Activated CD4-positive, alpha-beta T cell treated with anti-CD3 and anti-CD28 coated beads, Interleukin-2, amount 50 U/mL, for 24 hours (primary cell): Measurements from ENCODE around the gene CUTC.

Source experiments
- DNase-seq, 2 donors: peaks; one replicate each; pipeline ENCODE4 v3.0.0-alpha.2; 2020; ENCODE audit warnings: low read depth in 1 of 2, low spot score in 1 of 2

The CUTC gene

DNA sequence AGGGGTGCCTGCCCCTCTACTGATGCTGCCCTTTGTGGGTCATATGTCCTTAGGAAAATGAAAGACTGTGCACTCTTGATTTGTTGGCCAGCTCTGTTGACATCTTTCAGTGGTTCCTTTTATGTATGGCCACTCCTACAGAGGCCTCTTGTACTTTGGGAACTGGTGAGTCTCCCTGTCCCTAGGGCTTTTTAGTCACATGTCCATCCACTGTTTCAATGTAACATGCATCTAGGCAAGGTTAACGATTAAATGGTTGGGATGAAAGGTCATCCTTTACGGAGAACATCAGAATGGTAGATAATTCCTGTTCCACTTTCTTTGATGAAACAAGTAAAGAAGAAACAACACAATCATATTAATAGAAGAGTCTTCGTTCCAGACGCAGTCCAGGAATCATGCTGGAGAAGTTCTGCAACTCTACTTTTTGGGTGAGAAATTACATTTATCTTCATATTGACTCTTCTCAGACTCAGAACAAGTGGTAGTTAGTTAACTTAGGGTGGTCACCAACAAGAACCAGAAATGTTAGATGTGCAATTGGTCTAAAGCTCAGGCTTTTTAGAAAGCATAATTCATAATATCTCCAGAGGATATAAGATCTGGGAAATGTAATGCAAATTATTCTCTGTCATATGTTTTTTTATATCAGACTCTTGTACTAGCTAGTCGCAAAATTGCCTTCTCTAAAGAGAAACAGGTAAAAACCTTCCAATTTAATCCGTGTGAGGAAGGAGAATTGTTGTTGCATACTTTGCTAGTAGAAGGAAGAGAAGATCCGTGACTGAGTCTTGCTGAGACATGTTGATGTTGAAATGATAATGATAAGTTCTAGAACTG, 50.6 kb downstream of the CUTC start, which contains the start of gene ABCC2:
Gene ABCC2 (plus strand): TSS at position 194 of the 840 bp plus-strand sequence. CDS start 205 bp downstream, at position 399.
- no peak for DNase-seq

DNA sequence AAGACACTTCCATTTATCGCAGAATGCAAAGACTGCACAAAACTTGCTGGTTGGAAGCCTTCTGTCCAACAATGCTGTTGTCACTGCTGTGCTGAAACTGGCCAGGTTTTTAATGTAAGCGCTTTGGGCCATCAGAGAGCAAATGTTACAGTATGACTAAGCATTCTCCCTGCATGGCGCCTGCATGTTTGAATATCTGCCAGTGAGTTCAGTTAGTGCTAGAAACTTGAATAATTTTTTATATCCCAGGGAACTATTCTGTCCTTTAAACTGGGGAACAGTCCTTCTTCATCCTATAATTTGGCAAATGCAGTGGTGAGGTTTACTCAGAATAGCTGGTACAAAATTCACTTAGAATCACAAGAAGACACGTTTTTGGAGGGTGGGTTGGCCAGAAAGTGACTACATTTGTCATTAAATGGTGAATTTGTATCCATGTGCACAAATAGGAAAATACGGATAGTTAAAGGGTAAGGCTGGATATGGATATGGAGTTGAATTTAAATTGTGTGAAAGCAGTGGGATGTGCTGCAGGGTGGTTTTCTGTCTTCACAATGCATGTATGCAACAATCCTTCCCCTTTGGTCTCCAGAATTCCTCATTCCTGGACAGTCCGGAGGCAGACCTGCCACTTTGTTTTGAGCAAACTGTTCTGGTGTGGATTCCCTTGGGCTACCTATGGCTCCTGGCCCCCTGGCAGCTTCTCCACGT, 52.1 kb downstream of the CUTC start:
- no peak for DNase-seq

DNA sequence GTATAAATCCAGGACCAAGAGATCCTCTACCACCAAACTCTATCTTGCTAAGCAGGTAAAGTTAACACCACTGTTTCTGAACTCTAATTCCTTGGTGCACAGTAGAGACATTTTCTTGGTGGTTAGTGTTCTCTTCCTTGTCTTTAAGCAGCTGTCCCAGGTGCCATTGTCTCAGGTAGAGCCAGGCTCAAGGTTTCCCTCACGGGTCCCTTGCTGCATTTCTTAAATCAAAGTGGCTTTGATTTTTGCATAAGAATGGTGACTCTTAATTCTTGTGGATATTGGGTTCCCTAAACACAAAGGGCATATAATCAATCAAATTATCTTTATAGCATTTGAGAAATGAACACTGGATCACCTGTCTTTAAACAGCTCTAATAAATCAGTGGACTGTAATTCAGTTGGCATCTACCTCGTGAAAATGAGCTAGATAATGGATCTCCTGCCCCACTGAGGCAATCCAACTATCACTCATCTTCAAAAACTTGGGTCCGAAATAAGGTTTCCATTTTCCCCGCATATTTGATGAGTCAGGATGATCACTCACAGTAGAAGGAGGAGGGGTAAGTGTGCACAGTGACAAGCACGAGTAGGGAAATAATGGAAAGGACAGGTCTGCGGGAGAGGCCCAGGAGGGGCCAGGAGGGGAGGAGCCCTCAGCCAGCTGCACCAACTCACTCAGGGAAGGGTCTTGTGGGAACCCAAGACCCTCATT, 52.9 kb downstream of the CUTC start:
- no peak for DNase-seq

DNA sequence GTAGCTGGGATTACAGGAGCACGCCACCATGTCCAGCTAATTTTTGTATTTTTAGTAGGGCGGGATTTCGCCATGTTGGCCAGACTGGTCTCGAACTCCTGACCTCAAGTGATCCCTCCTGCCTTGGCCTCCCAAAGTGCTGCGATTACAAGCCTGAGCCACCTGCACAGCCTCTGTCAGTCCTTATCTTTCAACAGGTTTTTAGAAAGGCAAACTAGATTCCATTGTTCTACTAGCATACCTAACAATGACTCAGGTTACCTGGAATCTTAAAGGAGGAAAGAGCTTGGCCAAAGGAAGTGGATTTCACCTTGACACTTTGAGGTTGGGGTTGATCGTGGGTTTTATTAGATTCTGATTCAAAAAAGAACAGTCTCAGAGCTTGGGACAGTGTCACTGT, 53.6 kb downstream of the CUTC start:
- DNase-seq, result no peak

DNA sequence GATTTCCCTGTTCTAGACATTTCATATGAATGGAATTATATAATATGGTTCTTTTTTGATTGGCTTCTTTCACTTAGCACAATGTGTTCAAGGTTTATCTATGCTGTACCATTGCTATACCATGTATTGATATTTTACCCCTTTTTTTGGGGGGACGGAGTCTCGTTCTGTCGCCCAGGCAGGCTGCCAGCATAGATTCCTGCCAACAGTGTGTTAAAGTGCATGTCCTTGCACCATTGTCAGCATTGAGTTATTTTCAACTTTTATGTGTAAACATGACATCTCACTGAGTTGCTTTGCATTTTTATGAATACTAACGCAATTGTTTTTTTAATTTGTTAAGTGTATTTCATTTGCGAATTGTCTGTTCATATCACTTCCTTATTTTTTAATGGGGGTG, 55.3 kb downstream of the CUTC start:
- no peak for DNase-seq

DNA sequence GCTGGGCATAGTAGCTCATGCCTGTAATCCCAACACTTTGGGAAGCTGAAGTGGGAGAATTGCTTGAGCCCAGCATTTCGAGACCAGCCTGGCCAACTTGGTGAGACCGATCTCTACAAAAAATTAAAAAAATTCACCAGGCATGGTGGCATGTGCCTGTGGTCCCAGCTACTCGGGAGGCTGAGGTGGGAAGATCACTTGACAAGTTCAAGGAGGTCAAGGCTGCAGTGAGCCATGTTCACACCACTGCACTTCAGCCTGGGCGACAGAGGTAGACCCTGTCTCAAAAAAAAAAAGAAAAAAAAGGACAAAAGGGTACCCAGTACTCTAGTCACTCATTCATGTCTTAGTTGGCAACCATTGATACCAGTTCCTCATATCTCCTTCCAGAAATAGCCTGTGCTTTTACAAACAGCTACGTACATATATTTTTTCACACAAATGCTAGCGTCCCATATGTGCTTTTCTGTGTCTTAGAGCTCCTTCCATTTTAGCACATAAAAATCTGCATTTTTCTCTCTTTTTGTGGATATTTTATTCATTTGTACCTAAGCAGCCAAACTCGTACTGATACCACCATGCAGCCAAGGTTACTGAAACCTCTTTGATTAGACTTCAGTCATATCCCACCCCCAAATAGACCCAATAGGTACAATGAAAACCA, 55.9 kb downstream of the CUTC start:
- DNase-seq, result no peak

DNA sequence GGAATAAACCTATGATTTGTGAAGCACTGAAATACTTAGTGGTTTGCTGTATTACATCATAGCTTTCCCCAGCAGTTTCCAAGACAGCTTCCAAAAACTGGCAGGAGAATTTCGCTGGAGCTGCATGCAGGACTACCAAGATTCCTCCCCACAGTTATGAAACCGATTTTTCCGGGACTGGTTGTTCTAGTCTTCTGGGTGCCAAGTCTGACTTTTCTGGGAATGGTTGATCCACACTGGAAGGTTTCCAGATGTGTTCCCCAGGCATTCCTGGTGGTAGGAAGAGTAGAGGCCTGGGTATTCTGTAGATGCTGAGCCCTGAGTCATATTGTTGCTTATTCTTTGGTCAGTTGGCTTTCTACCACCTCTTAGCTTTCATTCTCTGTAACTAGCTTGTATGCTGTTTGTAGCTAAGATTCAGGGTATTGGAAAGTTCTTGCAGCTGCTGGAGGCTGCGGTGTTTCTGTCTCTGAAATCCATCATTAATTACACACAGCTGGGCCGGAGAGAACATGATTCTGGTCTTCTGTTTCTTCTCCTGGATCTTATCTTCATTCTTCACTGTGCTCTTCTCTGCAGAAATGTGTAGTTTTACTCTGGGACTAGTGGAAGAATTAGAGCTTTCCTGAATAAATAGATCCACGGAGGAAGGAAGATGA, 56.7 kb downstream of the CUTC start:
- DNase-seq, result no peak

DNA sequence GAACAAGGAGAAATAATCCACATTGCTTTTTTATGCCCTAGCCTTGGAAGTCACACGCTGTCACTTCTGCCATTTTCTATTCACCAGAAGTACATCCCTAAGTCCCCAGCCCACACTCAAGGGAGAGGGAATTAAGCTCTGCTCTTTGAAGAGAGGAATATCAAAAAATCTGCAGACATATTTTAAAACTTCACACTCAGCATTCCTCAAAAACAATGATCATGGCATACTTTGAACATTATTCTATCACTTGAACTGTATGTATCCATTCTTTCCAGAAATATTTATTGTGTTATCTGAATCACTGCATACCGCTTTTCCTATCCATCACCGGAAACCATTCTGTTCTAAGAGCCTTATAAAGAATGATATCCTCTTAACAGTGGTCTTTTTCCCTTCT, 59.8 kb downstream of the CUTC start:
- no peak for DNase-seq

DNA sequence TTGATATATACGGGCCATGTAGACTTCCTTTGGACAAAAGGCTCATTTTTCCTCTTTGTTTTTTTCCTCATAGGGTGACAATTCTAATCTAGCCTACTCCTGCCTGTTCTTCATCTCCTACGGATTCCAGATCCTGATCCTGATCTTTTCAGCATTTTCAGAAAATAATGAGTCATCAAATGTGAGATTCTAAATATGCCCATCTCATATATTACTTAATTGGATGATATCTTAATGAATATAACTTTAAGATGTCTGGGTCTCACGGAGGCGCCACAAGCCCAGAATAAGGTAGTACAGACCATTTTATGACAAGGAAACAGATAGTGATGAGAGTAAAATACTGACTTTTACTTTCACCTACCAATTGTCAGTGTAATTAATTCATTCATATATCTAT, 61.8 kb downstream of the CUTC start:
- DNase-seq, result no peak

DNA sequence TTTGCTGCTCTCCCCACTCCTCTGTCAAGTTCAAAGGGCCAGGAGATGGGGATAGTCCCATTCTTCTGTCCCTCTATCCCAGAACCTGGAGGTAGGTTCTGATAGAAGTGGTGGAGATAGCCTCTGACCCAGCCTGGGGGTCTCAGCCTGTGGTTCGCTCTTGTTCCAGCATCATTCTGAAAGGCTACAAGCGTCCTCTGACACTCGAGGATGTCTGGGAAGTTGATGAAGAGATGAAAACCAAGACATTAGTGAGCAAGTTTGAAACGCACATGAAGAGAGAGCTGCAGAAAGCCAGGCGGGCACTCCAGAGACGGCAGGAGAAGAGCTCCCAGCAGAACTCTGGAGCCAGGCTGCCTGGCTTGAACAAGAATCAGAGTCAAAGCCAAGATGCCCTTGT, 64.9 kb downstream of the CUTC start:
- no peak for DNase-seq

DNA sequence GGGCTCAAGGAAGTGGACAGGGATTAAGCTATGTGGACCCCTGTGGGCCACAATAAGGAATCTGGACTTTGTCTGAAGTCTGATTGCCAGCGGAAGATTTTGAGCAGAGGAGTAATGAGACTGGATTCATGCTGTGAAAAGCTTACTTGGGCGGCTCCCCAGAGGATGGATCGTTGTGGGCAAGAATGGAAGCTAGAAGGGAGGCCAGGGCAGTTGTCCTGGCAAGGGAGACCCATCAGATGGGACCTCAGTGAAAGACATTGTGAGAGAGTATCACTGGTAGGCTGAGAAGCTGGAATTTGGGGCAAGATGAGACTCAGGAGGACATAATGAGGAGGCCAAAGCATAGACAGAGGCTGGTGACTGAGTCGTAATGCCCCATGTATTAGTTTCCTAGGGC, 66.0 kb downstream of the CUTC start:
- no peak for DNase-seq

DNA sequence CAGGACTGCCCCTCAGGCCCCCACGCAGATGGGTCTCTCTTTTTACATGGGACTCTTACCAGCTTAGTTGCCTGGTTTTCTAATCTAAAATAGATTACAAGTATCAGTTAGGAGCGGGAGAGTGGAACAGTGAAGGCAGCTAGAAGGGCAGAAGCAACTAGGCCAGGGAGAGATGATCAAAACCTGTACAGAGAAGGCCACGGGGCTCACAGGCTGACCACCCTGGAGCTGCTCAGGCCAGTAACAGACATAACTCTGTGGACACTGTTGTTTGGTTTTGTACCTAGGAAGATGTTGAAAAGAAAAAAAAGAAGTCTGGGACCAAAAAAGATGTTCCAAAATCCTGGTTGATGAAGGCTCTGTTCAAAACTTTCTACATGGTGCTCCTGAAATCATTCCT, 66.9 kb downstream of the CUTC start:
- DNase-seq, result no peak

DNA sequence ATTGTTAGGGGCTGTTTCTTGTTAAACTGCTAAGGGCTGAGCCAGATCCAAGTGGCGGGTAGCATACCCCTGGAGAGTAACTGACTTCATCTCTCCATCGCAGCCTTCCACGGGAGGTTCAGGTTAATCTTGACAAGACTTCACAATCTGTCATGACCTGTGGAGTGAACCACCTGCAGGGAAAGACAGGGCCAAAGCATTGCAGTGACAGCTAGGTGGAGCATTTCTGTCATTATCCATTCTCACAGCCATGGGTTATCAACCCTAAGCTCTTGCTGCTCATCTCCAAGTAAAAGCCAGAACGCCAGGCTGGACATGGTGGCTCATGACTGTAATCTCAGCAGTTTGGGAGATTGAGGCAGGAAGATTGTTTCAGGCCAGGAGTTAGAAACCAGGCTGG, 67.6 kb downstream of the CUTC start:
- DNase-seq, result no peak

DNA sequence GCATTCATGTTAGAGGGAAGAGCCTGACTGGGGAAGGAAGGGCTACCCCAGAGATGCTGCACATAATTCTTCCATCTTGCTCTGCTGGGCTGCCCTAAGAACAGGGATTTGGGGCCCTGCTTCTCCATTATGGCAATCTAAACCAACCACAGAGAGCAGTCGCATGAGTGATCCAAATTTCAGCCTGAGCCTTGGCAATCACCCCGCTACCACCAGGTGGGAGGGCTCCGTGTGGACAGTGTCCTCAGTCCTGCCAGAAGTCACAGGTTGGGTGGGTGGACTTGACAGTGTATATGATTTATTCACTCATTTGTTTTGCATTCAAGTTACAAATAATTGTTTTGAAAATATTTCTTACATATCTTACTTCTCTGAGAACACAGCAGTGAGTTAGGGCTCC, 72.4 kb downstream of the CUTC start:
- no peak for DNase-seq

DNA sequence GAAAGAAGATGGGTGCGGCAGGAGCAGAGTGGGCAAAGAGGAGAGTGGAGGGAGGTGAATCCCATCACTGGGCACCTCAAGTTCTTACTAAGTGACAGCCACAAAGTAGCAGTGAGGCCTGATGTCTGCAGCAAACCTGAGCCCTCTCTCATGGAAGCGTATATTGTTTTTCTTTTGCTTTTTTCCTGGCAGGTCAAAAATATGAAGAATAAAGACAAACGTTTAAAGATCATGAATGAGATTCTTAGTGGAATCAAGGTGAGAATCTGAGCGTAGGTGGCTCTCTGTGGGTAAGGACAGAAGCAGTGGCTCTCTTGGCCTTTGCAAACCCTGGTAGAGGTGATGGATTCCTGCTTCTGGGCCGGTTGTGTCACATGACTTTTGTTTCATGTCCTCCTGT, 73.2 kb downstream of the CUTC start:
- DNase-seq, result no peak
